ENCODE results near the gene PCNT.

Gene PCNT

DNA sequence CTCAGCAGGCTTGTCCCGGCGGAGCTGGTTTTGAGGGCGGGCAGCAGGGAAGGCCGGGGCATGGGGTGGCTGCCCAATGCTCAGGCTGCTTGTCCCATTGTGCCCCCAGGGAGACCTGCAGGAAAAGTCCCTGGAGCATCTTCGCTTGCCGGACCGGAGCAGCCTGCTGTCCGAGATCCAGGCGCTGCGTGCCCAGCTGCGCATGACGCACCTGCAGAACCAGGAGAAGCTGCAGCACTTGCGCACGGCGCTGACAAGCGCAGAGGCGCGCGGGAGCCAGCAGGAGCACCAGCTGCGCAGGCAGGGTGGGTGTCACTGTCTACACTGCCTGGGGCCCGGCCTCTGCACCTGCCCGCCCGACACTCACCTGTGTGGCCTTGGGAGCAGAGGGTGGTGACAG, 104.3 kb downstream of the PCNT start:
- Histone ChIP-seq H3K36me3 (ENCODE audit: control insufficient read depth in 2 of 2, insufficient read depth in 1 of 2, low read length in 2 of 2) (peaks cover 14 to 85% of the 10 kb centered on the region in 2 experiments; a peak in 2 of 3 replicates), H3K9me3 (ENCODE audit: control insufficient read depth, insufficient read depth, low read depth, low read length) (no peaks in the 10 kb centered on the region), H3K27ac (ENCODE audit: extremely low read depth, low read depth, low read length) (no peak overlapping the region), H3K4me1 (ENCODE audit: control insufficient read depth, insufficient read depth, low read length) (no peaks in the 10 kb centered on the region), H3K4me3 (ENCODE audit: low read depth, low read length) (no peak overlapping the region)
- ChIA-PET CTCF (interaction anchor here (0.6 kb wide), 1 partner anchor 208 kb away, joined by 3 read pairs; no protein-coding TSS in a partner anchor), POLR2A (no interaction called here)
- TF ChIP-seq ZNF202 (tag by site-specific recombination; IDR thresholded peaks at IDR 0.05; ENCODE audit: borderline replicate concordance) = no peak
- no peak for TF ChIP-seq ZNF394 (tag by site-specific recombination; IDR thresholded peaks at IDR 0.05; ENCODE audit: borderline replicate concordance)
- TF ChIP-seq ZFP41 (tag by site-specific recombination; IDR thresholded peaks at IDR 0.05; ENCODE audit: borderline replicate concordance) = no peak
- no peak for TF ChIP-seq ZNF473 (tag by site-specific recombination; IDR thresholded peaks at IDR 0.05)
- no peak for TF ChIP-seq ZNF610 (tag by site-specific recombination; IDR thresholded peaks at IDR 0.05; ENCODE audit: borderline replicate concordance)

DNA sequence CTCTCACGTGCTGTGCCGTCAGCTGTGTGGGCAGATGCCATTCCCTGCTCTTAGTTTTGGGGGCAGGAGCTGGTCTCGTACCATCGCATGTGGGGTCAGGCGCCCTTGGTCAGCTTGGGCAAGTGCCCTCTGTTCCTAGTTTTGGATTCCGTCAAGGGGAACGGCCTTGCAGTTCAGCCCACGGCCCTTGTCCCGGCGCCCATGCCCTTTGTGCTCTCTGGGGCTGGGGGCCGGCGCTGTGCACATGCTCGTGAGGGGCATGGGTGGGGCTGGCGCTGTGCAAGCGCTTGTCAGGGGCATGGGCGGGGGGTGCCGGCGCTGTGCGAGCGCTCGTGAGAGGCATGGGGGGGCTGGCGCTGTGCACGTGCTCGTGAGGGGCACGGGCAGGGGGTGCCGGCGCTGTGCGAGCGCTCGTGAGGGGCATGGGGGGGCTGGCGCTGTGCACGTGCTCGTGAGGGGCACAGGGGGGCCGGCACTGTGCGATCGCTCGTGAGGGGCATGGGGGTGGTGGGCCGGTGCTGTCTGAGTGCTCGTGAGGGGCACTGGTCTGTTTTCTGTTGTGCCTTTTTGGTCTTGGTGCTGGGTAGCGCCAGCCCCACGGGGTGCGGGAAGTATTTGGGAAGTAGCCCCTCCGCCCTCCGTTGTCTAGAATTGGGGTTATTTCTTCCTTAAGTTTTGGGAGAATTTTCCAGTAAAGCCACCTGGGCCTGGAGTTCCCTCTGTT, 105.2 kb downstream of the PCNT start:
- no peaks in the 10 kb centered on the region for H3K9me3 ChIP-seq (ENCODE audit: control insufficient read depth, insufficient read depth, low read depth, low read length)
- H3K36me3 ChIP-seq (ENCODE audit: control insufficient read depth in 2 of 2, insufficient read depth in 1 of 2, low read length in 2 of 2) = peaks cover 20 to 89% of the 10 kb centered on the region in 2 experiments; a peak in 2 of 3 replicates
- no peaks in the 10 kb centered on the region for H3K4me1 ChIP-seq (ENCODE audit: control insufficient read depth, insufficient read depth, low read length)
- H3K27ac ChIP-seq (ENCODE audit: extremely low read depth, low read depth, low read length) = no peak overlapping the region
- POLR2A ChIA-PET = no interaction called here
- no peak overlapping the region for H3K4me3 ChIP-seq (ENCODE audit: low read depth, low read length)
- no peak for TF ChIP-seq ZNF311 (tag by site-specific recombination; IDR thresholded peaks at IDR 0.05; ENCODE audit: borderline replicate concordance)
- TF ChIP-seq ZNF677 (tag by site-specific recombination; IDR thresholded peaks at IDR 0.05) = no peak
- TF ChIP-seq, protein P1, sequence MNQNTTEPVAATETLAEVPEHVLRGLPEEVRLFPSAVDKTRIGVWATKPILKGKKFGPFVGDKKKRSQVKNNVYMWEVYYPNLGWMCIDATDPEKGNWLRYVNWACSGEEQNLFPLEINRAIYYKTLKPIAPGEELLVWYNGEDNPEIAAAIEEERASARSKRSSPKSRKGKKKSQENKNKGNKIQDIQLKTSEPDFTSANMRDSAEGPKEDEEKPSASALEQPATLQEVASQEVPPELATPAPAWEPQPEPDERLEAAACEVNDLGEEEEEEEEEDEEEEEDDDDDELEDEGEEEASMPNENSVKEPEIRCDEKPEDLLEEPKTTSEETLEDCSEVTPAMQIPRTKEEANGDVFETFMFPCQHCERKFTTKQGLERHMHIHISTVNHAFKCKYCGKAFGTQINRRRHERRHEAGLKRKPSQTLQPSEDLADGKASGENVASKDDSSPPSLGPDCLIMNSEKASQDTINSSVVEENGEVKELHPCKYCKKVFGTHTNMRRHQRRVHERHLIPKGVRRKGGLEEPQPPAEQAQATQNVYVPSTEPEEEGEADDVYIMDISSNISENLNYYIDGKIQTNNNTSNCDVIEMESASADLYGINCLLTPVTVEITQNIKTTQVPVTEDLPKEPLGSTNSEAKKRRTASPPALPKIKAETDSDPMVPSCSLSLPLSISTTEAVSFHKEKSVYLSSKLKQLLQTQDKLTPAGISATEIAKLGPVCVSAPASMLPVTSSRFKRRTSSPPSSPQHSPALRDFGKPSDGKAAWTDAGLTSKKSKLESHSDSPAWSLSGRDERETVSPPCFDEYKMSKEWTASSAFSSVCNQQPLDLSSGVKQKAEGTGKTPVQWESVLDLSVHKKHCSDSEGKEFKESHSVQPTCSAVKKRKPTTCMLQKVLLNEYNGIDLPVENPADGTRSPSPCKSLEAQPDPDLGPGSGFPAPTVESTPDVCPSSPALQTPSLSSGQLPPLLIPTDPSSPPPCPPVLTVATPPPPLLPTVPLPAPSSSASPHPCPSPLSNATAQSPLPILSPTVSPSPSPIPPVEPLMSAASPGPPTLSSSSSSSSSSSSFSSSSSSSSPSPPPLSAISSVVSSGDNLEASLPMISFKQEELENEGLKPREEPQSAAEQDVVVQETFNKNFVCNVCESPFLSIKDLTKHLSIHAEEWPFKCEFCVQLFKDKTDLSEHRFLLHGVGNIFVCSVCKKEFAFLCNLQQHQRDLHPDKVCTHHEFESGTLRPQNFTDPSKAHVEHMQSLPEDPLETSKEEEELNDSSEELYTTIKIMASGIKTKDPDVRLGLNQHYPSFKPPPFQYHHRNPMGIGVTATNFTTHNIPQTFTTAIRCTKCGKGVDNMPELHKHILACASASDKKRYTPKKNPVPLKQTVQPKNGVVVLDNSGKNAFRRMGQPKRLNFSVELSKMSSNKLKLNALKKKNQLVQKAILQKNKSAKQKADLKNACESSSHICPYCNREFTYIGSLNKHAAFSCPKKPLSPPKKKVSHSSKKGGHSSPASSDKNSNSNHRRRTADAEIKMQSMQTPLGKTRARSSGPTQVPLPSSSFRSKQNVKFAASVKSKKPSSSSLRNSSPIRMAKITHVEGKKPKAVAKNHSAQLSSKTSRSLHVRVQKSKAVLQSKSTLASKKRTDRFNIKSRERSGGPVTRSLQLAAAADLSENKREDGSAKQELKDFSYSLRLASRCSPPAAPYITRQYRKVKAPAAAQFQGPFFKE (tag by site-specific recombination; IDR thresholded peaks at IDR 0.05; ENCODE audit: borderline replicate concordance) = no peak
- no peak for TF ChIP-seq ZNF707 (tag by site-specific recombination; IDR thresholded peaks at IDR 0.05)
- CTCF ChIA-PET = no interaction called here

DNA sequence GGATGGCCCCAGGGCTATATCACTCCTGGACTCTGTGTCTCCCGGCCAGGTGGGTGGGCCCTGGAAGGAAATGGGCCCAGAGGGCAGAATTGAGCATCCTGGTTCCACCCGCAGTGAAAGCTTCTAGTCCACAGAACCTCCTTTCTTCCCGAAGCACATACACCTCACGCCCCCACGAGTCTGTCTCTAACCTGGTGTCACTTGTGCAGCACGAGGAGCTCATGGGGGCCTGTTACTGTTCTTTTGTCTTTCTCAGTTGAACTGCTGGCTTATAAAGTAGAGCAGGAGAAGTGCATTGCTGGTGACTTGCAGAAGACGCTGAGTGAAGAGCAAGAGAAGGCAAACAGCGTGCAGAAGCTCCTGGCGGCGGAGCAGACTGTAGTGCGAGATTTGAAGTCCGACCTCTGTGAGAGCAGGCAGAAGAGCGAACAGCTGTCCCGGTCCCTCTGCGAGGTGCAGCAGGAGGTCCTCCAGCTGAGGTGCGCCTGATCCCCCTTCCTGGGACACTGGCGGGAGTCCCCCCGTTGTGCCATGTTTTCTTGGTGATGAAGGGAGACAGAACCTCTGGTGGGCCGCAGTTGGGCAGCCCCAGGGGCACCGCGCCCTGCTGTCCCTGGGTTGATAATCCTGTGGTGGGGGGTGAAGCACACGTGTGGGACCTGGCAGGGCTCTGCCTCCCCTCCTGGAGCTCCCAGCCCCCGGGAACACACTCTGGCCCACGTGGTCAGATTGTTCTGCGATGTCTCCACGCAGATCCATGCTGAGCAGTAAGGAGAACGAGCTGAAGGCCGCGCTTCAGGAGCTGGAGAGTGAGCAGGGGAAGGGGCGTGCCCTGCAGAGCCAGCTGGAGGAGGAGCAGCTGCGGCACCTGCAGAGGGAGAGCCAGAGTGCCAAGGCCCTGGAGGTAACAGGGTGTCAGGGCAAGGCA, 106.1 kb downstream of the PCNT start:
- ChIA-PET CTCF (no interaction called here), POLR2A (no interaction called here)
- H3K4me1 ChIP-seq (ENCODE audit: control insufficient read depth, insufficient read depth, low read length) = no peaks in the 10 kb centered on the region
- H3K27ac ChIP-seq (ENCODE audit: extremely low read depth, low read depth, low read length) = no peak overlapping the region
- TF ChIP-seq ZIC2 (tag by site-specific recombination; IDR thresholded peaks at IDR 0.05) (peak; percentile 76), ZNF558 (tag by site-specific recombination; IDR thresholded peaks at IDR 0.05) (no peak)
- H3K4me3 ChIP-seq (ENCODE audit: low read depth, low read length) = no peak overlapping the region
- no peaks in the 10 kb centered on the region for H3K9me3 ChIP-seq (ENCODE audit: control insufficient read depth, insufficient read depth, low read depth, low read length)
- peaks cover 24 to 92% of the 10 kb centered on the region in 2 experiments for H3K36me3 ChIP-seq (ENCODE audit: control insufficient read depth in 2 of 2, insufficient read depth in 1 of 2, low read length in 2 of 2)

Measured in HEK293 (cell line).